Measurements from ENCODE around the gene MYO7B. TPM values are rescaled to one million over a fixed set of nuclear protein-coding genes. Genes with fewer than 3 reads are reported as not detected.

MYO7B gene
- total RNA-seq, 2 experiments from 2014 or later: 3.3 TPM; not detected in 1

DNA sequence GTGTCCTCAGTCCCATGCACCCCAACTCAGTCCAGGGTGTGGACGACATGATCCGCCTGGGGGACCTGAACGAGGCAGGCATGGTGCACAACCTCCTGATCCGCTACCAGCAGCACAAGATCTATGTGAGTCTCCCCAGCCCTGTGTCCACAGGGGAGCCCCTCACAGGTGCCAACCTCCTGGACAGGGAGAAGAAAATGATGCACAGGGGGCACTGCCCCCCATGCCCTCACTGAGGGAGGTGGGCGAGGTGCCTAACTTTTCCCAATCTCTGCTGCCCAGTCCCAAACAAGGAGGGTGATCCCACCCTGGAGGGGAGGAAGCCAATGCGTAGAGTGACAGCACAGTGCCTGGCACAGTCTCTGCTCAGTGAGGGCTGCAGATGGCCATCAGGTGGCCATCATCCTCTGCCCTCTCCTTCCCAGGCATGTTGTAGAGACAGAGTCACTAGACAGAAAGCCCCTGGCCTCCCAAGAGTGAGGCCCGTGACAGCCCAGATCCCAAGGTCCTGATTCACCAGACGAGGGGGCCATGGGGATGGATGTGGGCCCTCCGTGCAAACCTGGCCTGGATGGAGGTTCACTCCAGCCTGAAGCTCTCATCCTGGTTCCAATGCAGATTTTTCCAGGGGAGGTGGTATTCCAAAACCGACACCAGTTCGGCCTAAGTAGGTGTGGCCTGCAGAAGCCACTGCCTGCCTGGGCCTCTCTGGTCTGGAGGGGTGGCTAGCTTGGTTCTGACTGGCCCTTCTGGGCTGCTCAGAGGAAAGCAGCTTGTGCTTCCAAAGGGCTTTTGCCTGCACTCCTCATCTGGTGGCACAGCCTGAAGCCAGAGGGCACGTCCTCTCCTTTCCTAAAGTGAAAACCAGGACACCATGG, 30.0 kb downstream of the MYO7B start:
- H3K9me3 ChIP-seq (ENCODE audit: low read length): no peaks in the 10 kb centered on the region
- intact Hi-C loops (cut with micrococcal nuclease; ENCODE audit: unreplicated experiment): no loop called here
- no peaks in the 10 kb centered on the region for H3K9me2 ChIP-seq (ENCODE audit: insufficient read depth, low read length)
- BruUV-seq (replicated peaks): no TSS peak
- no peak for DNase-seq (ENCODE audit: low spot score)
- no peak overlapping the region for H3K27ac ChIP-seq (ENCODE audit: low read depth, low read length, poor library complexity, severe bottlenecking)
- no peaks in the 10 kb centered on the region for H4K20me1 ChIP-seq (ENCODE audit: insufficient read depth, low read length)
- H2AFZ ChIP-seq (ENCODE audit: low read length): no peak overlapping the region
- POLR2A ChIA-PET: interaction anchor here (0.7 kb wide), 1 partner anchor 174 kb away, joined by 3 read pairs; no protein-coding TSS in a partner anchor
- H3K4me1 ChIP-seq (ENCODE audit: insufficient read depth, low read length, poor library complexity, severe bottlenecking): no peaks in the 10 kb centered on the region
- H3K36me3 ChIP-seq (ENCODE audit: insufficient read depth, low read length): no peaks in the 10 kb centered on the region
- no peak overlapping the region for H3K4me3 ChIP-seq (ENCODE audit: low read depth, low read length, poor library complexity, severe bottlenecking)
- no peaks in the 10 kb centered on the region for H3K79me2 ChIP-seq (ENCODE audit: insufficient read depth, low read depth, low read length)
- H3K4me2 ChIP-seq (ENCODE audit: low read length): no peak overlapping the region
- CTCF ChIA-PET (ENCODE audit: unreplicated experiment): interaction anchor here (1.5 kb wide), 1 partner anchor 26 kb away, joined by 3 read pairs; no protein-coding TSS in a partner anchor
- TF ChIP-seq, protein P1, sequence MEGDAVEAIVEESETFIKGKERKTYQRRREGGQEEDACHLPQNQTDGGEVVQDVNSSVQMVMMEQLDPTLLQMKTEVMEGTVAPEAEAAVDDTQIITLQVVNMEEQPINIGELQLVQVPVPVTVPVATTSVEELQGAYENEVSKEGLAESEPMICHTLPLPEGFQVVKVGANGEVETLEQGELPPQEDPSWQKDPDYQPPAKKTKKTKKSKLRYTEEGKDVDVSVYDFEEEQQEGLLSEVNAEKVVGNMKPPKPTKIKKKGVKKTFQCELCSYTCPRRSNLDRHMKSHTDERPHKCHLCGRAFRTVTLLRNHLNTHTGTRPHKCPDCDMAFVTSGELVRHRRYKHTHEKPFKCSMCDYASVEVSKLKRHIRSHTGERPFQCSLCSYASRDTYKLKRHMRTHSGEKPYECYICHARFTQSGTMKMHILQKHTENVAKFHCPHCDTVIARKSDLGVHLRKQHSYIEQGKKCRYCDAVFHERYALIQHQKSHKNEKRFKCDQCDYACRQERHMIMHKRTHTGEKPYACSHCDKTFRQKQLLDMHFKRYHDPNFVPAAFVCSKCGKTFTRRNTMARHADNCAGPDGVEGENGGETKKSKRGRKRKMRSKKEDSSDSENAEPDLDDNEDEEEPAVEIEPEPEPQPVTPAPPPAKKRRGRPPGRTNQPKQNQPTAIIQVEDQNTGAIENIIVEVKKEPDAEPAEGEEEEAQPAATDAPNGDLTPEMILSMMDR (conservative IDR thresholded peaks at IDR 0.05; ENCODE audit: low read length): no peak
- no peak for TF ChIP-seq EZH2phosphoT487 (IDR thresholded peaks at IDR 0.05; ENCODE audit: borderline replicate concordance, low read depth, low read length)

DNA sequence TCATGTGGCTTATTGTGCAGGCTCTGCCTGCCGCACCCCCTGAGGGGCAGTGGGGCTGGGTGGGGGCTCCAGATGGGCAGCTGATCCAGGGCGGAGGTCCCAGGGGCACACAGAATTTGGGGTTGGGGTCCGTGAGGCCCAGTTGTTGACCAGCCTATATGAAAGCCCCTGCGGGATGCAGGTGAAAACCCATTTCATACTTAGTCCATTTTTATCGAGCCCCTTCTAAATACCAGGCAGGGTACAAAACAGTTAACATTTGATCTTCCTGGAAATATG, 30.6 kb downstream of the MYO7B start:
- Histone ChIP-seq H3K79me2 (ENCODE audit: insufficient read depth, low read depth, low read length) (no peaks in the 10 kb centered on the region), H3K4me2 (ENCODE audit: low read length) (no peak overlapping the region), H2AFZ (ENCODE audit: low read length) (no peak overlapping the region), H3K9me3 (ENCODE audit: low read length) (no peaks in the 10 kb centered on the region), H3K4me1 (ENCODE audit: insufficient read depth, low read length, poor library complexity, severe bottlenecking) (no peaks in the 10 kb centered on the region), H3K27ac (ENCODE audit: low read depth, low read length, poor library complexity, severe bottlenecking) (no peak overlapping the region), H3K9me2 (ENCODE audit: insufficient read depth, low read length) (no peaks in the 10 kb centered on the region), H3K36me3 (ENCODE audit: insufficient read depth, low read length) (no peaks in the 10 kb centered on the region), H4K20me1 (ENCODE audit: insufficient read depth, low read length) (no peaks in the 10 kb centered on the region), H3K4me3 (ENCODE audit: low read depth, low read length, poor library complexity, severe bottlenecking) (no peak overlapping the region)
- BruUV-seq (replicated peaks): no TSS peak
- intact Hi-C loops (cut with micrococcal nuclease; ENCODE audit: unreplicated experiment): no loop called here
- ChIA-PET POLR2A (no interaction called here), CTCF (ENCODE audit: unreplicated experiment) (interaction anchor here (1.5 kb wide), 1 partner anchor 25 kb away, joined by 3 read pairs; no protein-coding TSS in a partner anchor)
- no peak for DNase-seq (ENCODE audit: low spot score)
- TF ChIP-seq, protein P1 (conservative IDR thresholded peaks at IDR 0.05; ENCODE audit: low read length): no peak
- TF ChIP-seq EZH2phosphoT487 (IDR thresholded peaks at IDR 0.05; ENCODE audit: borderline replicate concordance, low read depth, low read length): no peak

DNA sequence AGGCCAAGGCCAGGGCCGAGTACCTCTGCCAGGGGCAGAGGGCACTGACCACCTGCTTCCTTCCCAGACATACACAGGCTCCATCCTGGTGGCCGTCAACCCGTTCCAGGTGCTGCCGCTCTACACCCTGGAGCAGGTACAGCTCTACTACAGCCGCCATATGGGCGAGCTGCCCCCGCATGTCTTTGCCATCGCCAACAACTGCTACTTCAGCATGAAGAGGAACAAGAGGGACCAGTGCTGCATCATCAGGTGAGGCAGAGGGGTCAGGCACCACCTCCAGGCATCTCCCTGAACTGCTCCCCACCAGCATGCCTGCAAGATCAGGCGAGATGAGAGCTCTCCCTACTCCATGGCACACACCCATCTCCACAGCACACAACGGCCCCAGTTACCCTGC, 31.1 kb downstream of the MYO7B start:
- no TSS peak for BruUV-seq (replicated peaks)
- H3K79me2 ChIP-seq (ENCODE audit: insufficient read depth, low read depth, low read length): no peaks in the 10 kb centered on the region
- POLR2A ChIA-PET: interaction anchor here (0.8 kb wide), 1 partner anchor 9 kb away, joined by 3 read pairs; no protein-coding TSS in a partner anchor

More for the DNA sequence above, 31.1 kb downstream of the MYO7B start:
- Histone ChIP-seq H2AFZ (ENCODE audit: low read length) (no peak overlapping the region), H3K9me3 (ENCODE audit: low read length) (no peaks in the 10 kb centered on the region), H3K4me3 (ENCODE audit: low read depth, low read length, poor library complexity, severe bottlenecking) (no peak overlapping the region), H3K36me3 (ENCODE audit: insufficient read depth, low read length) (no peaks in the 10 kb centered on the region), H3K27ac (ENCODE audit: low read depth, low read length, poor library complexity, severe bottlenecking) (no peak overlapping the region), H3K4me2 (ENCODE audit: low read length) (no peak overlapping the region), H3K9me2 (ENCODE audit: insufficient read depth, low read length) (no peaks in the 10 kb centered on the region), H3K4me1 (ENCODE audit: insufficient read depth, low read length, poor library complexity, severe bottlenecking) (no peaks in the 10 kb centered on the region), H4K20me1 (ENCODE audit: insufficient read depth, low read length) (no peaks in the 10 kb centered on the region)
- TF ChIP-seq, protein P1 (conservative IDR thresholded peaks at IDR 0.05; ENCODE audit: low read length): no peak
- TF ChIP-seq EZH2phosphoT487 (IDR thresholded peaks at IDR 0.05; ENCODE audit: borderline replicate concordance, low read depth, low read length): no peak
- intact Hi-C loops (cut with micrococcal nuclease; ENCODE audit: unreplicated experiment): no loop called here
- CTCF ChIA-PET (ENCODE audit: unreplicated experiment): interaction anchor here (0.6 to 1.5 kb wide), 2 partner anchors 25 to 237 kb away, joined by 3 read pairs; no protein-coding TSS in a partner anchor
- no peak for DNase-seq (ENCODE audit: low spot score)
